Gastrocnemius medialis (tissue), 4 donors: ENCODE measurements around the gene FAM72D.
"Not testable (repeated sequence)": the region's sequence is repeated elsewhere in the genome, so short reads cannot be mapped to it uniquely, and the experiment has no call there.

Experiments
- POLR2A ChIP-seq, 2 donors: fragments of 450-650 bp; IDR thresholded peaks; one replicate each; pipeline ENCODE4 v1.6.1; 2017; ENCODE audit warnings: antibody characterized with exemption in 2 of 2, mild to moderate bottlenecking in 2 of 2, moderate library complexity in 2 of 2
- TF ChIP-seq, protein P1 (sequence below), 5 experiments: fragments of 450-650 bp in 3 of 5; fragments of 200-600 bp in 2 of 5; sonication (generic) in 2 of 5; IDR thresholded peaks in 4 of 5; conservative IDR thresholded peaks in 1 of 5; 1 replicate in 4 of 5; 2 replicates in 1 of 5; pipeline ENCODE4 v1.5.1; 2016 to 2019; ENCODE audit warnings: antibody characterized with exemption in 5 of 5, mild to moderate bottlenecking in 3 of 5, moderate library complexity in 3 of 5

- TF ChIP-seq, protein P1, sequence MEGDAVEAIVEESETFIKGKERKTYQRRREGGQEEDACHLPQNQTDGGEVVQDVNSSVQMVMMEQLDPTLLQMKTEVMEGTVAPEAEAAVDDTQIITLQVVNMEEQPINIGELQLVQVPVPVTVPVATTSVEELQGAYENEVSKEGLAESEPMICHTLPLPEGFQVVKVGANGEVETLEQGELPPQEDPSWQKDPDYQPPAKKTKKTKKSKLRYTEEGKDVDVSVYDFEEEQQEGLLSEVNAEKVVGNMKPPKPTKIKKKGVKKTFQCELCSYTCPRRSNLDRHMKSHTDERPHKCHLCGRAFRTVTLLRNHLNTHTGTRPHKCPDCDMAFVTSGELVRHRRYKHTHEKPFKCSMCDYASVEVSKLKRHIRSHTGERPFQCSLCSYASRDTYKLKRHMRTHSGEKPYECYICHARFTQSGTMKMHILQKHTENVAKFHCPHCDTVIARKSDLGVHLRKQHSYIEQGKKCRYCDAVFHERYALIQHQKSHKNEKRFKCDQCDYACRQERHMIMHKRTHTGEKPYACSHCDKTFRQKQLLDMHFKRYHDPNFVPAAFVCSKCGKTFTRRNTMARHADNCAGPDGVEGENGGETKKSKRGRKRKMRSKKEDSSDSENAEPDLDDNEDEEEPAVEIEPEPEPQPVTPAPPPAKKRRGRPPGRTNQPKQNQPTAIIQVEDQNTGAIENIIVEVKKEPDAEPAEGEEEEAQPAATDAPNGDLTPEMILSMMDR (IDR thresholded peaks at IDR 0.05 in 4 of 5, conservative IDR thresholded peaks at IDR 0.05 in 1 of 5): not testable (repeated sequence)
- TF ChIP-seq POLR2A (IDR thresholded peaks at IDR 0.05): not testable (repeated sequence)
Observed at GRCh38 chr1:145147172-145147571, 51.4 kb downstream of the FAM72D start.
